Germinal center (tissue), 1 donor: Measurements from ENCODE around the gene CFHR3.
"Not testable (repeated sequence)": the region's sequence is repeated elsewhere in the genome, so short reads cannot be mapped to it uniquely, and the experiment has no call there.

Experiments
- DNase-seq: peaks from one replicate; pipeline ENCODE4 v3.0.0; 2012; ENCODE audit warnings: mixed read lengths, low spot score

Gene CFHR3

DNA sequence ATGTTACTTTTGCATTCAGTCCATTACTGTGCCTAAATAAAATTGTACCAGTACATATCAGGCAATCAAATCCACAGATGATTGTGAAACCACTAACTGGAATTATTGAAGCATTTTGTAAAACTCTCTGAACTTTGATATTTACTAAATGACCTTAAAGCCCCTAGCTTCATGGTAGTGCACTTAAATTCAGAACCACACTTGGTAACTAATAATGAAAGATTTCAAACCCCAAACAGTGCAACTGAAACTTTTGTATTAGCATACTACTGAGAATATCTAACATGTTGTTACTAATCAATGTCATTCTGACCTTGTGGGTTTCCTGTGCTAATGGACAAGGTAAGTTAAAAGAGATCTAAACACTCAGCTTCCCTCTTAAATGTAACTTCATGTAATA lies at the start of gene CFHR3:
CFHR3 (plus strand) TSS at position 238 of the 400 bp plus-strand sequence; CDS start at position 285, 47 bp downstream.
- no peak for DNase-seq

GRCh38 chr1:196732526-196732925 lies 42.1 kb upstream of the CFHR3 start:
- DNase-seq = no peak

DNA sequence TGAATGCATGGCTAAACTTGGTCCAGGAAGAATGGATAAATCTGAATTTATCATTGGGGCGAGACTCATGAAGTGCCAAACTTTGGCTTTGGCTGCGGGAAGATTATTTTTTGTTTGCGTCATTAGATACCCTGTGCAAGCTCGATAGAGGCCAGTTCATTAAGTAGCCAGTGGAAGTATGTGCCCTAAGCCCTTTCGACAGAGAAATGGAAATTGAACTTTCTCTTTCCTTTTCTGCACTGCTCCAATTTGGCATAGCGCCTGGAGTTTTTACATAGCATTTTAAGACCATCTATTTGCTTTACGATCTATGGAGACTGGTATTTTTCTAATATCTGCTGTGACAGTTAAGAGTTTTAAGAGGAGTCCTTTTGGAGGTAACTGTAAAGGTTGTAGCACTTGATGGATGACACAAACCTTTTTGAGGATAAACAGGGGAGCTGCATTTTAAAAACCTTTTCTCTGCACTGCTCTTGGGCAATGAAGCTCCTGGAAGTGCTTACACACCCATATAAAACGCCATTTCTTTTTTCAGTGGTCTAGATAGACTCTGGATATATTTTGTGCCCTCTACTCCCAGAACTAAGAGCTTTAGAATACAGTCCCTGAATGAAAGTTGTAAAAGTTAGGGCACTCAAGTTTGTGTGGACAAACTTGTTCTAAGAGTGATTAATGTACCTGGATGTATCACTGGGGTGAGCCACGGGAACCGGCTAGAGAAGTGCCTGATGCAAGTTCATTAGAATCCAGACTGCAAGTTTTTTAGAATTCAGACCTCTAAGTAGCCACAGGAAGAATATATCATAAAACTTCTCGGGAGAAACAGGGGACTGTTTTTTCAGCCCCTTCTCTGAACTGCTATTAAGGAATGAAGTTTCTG lies 41.3 kb upstream of the CFHR3 start:
- DNase-seq = no peak

DNA sequence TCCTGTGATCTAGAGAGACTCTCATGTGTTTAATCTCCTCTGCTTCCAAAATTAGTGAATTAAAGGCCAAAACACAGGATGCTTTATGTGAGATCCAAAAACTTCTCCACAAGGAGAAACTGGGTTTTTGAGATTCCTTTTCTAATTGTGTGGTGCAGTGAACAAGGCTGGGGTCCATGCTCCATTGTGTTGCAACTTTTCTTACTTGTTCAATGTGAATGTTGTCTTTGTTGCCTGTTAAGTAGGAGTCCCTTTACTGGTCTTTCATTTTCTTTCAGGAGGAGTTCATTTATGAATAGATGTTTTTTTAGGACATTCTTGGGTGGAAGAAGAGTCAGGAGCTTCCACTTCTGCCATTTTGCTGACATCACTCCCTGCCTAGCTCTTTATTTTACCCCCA lies 40.6 kb upstream of the CFHR3 start:
- no peak for DNase-seq

- DNase-seq = no peak
Observed at GRCh38 chr1:196734460-196734859, 40.2 kb upstream of the CFHR3 start.

GRCh38 chr1:196738730-196739129 lies 35.9 kb upstream of the CFHR3 start:
- DNase-seq = no peak

- not testable (repeated sequence) for DNase-seq
Observed at GRCh38 chr1:196743244-196743643, 31.4 kb upstream of the CFHR3 start.

- DNase-seq = not testable (repeated sequence)
Observed at GRCh38 chr1:196765019-196765740, 9.5 kb upstream of the CFHR3 start.

DNA sequence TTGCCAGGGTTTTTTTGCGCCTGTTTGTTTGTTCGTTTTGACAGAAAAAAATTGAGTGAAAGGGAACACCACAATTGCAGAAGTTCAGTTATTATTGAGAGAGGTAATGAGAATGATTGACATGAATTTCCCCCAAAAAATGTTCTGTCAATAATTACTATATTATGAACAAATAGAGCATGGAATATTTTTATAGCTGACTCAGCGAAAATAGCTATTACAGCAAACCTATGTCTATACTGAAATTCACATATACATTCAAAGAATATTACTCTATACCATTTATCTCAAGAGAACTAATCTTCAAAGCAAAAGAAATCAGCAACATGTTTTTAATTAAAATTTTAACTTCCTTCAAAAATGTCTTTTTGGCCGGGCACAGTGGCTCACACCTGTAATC lies 4.8 kb upstream of the CFHR3 start:
- DNase-seq = not testable (repeated sequence)

- DNase-seq = no peak
Observed at GRCh38 chr1:196773713-196774112, 927 bp upstream of the CFHR3 start.

DNA sequence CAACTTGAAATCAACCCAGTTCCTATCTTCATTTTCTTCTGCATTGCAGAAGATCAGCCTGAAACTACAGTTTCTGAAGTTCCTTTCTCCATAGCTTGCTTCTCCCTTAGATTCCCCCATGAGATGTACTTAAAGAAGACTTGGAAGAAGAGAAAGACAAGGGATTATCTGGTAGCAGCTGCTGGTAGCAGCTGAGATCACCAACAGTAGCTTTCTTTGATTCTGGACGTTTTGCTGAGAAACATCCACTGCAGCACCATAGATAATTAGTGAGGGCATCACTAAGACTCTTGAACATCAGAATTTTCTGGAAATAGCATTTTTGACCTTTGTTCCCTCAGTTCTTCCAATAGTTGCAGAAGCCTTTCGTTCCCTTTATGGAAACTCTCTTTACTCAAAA lies 465 bp upstream of the CFHR3 start:
- no peak for DNase-seq

DNA sequence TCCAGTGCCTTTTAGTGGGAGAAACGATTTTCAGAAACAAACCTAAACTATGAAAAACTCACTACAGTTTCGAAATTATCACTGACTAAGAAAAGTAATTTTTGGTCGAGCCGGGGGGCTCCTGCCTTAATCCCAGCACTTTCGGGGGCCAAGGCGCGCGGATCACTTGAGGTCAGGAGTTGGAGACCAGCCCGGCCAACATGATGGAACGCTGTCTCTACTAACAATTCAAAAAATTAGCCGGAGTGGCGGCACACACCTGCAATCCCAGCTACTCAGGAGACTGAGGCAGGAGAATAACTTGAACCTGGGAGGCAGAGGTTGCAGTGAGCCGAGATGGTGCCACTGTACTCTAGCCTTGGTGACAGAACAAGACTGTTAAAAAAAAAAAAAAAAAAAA lies 3.0 kb downstream of the CFHR3 start:
- DNase-seq = no peak

DNA sequence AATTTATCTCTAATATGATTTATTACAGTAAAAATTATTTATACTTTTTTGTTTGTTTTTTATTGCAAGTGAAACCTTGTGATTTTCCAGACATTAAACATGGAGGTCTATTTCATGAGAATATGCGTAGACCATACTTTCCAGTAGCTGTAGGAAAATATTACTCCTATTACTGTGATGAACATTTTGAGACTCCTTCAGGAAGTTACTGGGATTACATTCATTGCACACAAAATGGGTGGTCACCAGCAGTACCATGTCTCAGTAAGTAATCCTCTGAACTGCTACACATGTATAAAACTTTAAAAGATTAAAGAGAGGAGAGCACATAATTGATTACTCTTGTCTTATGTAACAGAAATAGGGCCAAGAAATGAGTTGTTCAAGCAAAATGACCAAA lies 4.5 kb downstream of the CFHR3 start:
- no peak for DNase-seq

GRCh38 chr1:196791252-196791651 lies 16.6 kb downstream of the CFHR3 start:
- DNase-seq = not testable (repeated sequence)

- DNase-seq = not testable (repeated sequence)
Observed at GRCh38 chr1:196794103-196794502, 19.5 kb downstream of the CFHR3 start.

- DNase-seq = no peak
Observed at GRCh38 chr1:196797891-196798290, 23.3 kb downstream of the CFHR3 start.

GRCh38 chr1:196801920-196802319 lies 27.3 kb downstream of the CFHR3 start:
- not testable (repeated sequence) for DNase-seq

- no peak for DNase-seq
Observed at GRCh38 chr1:196808529-196809235, 34.0 kb downstream of the CFHR3 start.

DNA sequence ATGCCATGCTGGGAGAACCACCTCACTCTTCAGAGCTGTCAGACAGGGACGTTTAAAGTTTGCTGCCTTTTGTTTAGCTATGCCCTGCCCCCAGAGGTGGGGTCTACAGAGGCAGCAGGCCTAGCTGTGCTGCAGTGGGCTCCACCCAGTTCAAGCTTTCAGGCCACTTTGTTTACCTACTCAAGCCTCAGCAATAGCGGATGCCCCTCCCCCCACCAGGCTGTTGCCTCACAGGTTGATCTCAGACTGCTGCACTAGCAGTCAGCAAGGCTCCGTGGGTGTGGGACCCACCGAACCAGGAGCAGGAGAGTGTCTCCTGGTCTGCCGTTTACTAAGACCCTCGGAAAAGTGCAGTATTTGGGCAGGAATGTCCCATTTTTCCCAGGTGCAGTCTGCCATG lies 42.8 kb downstream of the CFHR3 start:
- DNase-seq = not testable (repeated sequence)

DNA sequence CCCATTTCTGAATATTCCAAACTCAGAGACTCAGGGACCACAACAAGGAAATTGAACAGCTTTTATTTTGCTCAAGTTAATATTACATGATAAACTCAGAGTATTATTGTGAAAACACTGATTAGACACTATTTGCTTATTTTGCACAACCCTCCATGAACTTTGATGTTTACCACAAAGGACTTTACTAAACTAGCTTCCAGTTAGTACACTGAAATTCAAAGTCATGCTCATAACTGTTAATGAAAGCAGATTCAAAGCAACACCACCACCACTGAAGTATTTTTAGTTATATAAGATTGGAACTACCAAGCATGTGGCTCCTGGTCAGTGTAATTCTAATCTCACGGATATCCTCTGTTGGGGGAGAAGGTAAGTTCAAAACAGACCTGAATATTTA lies 44.9 kb downstream of the CFHR3 start, which contains the start of gene CFHR1:
CFHR1 (plus strand) TSS at position 201 of the 400 bp plus-strand sequence; CDS start at position 315, 114 bp downstream.
- not testable (repeated sequence) for DNase-seq

- not testable (repeated sequence) for DNase-seq
Observed at GRCh38 chr1:196827860-196828259, 53.2 kb downstream of the CFHR3 start.
